ENCODE measurements around the gene ORAI1. TPM values are rescaled to one million over a fixed set of nuclear protein-coding genes. Genes with fewer than 3 reads are reported as not detected.

Gene ORAI1
- total and polyA plus RNA-seq, 10 donors = 12.9 to 47.5 (median 33.9) TPM

DNA sequence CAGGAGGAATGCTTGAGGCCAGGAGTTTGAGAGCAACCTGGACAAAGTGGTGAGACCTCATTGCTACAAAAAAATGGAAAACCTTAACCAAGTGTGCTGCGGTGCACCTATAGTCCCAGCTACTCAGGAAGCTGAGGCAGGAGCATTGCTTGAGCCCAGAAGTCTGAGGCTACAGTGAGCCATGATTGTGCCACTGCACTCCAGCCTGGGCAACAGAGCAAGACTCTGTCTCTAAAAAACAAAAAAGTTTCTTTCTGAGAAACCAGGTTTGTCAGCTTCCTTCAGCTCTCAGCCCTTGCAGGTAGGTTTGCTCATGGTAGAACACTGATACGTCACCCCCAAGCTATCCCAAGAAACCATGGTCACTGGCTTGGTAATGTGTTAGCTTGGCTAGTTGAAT is 63.1 kb downstream of the ORAI1 start:
- Histone ChIP-seq H3K4me1 (peaks cover 6 to 22% (median 16%) of the 10 kb centered on the region in 6 donors), H3K4me3 (no peak overlapping the region), H3K27me3 (replicated peaks in 1 of 7) (no peaks in the 10 kb centered on the region), H3K9me3 (no peaks in the 10 kb centered on the region), H3K27ac (no peak overlapping the region), H3K36me3 (no peaks in the 10 kb centered on the region)
- 90 to 100% (median 98%) methylated on average over 2 of the region's 2 CpGs for WGBS, 5 donors
- intact Hi-C loops (cut with DNase I; ENCODE audit: low total_unique reads) = no loop called here
- DNase-seq = no peak
- no peak for TF ChIP-seq CTCF (IDR thresholded peaks at IDR 0.05 in 8 of 11, conservative IDR thresholded peaks at IDR 0.05 in 3 of 11)
- TF ChIP-seq POLR2A (IDR thresholded peaks at IDR 0.05) = no peak
- TF ChIP-seq POLR2AphosphoS5 (IDR thresholded peaks at IDR 0.05) = no peak

Small RNAs within 50 kb of the gene (small RNA-seq; reads per million reads assigned to genes)
- 0 reads per million in 4 donors for gene RNU6-1004P

Other genes starting within 250 kb of the ORAI1 start
- gene RNF34, start 226.4 kb upstream of the ORAI1 start, total RNA-seq = 10 to 100 TPM; 47.3 to 62.6 (median 57.5) TPM
- 10 to 100 TPM; 20.8 to 31.6 (median 23.3) TPM for gene RNF34, start 226.4 kb upstream of the ORAI1 start, polyA plus RNA-seq
- gene KDM2B, start 45.5 kb upstream of the ORAI1 start, total RNA-seq = 10 to 100 TPM; 32.3 to 56.2 (median 46.5) TPM
- gene KDM2B, start 45.5 kb upstream of the ORAI1 start, polyA plus RNA-seq = 10 to 100 TPM; 20.8 to 25.5 (median 24.5) TPM
- gene MORN3, start 43.1 kb downstream of the ORAI1 start, total RNA-seq = 1 to 10 TPM in 4 of 7 donors, under 1 TPM in 2, not detected in 1; 0.17 to 2.5 (median 1.5) TPM
- gene MORN3, start 43.1 kb downstream of the ORAI1 start, polyA plus RNA-seq = 1 to 10 TPM in 1 of 3 donors, under 1 TPM in 2; 0.35 to 1.1 (median 0.51) TPM
- 1 to 10 TPM; 3.5 to 8.9 (median 6.4) TPM for gene TMEM120B, start 86.2 kb downstream of the ORAI1 start, total RNA-seq
- 1 to 10 TPM; 2.9 to 5.0 (median 3.7) TPM for gene TMEM120B, start 86.2 kb downstream of the ORAI1 start, polyA plus RNA-seq
- gene RHOF, start 167.2 kb downstream of the ORAI1 start, total RNA-seq = 10 to 100 TPM; 45.2 to 71.7 (median 54.6) TPM
- gene RHOF, start 167.2 kb downstream of the ORAI1 start, polyA plus RNA-seq = 10 to 100 TPM; 18.4 to 29.4 (median 20.3) TPM
- 10 to 100 TPM; 19.9 to 37.7 (median 31.8) TPM for gene SETD1B, start 177.5 kb downstream of the ORAI1 start, total RNA-seq
- 10 to 100 TPM in 1 of 3 donors, 1 to 10 TPM in 2; 3.3 to 11.9 (median 5.3) TPM for gene SETD1B, start 177.5 kb downstream of the ORAI1 start, polyA plus RNA-seq
- 1 to 10 TPM in 4 of 7 donors, under 1 TPM in 2, not detected in 1; 0.57 to 2.8 (median 1.7) TPM for gene HPD, start 232.3 kb downstream of the ORAI1 start, total RNA-seq
- 1 to 10 TPM in 1 of 3 donors, under 1 TPM in 2; 0.78 to 1.5 (median 0.86) TPM for gene HPD, start 232.3 kb downstream of the ORAI1 start, polyA plus RNA-seq